PFSK-1 (cell line): ENCODE data around the gene FKBP5.

ENCODE experiments used
- POLR2AphosphoS5 ChIP-seq: IDR thresholded peaks from 2 replicates; pipeline ENCODE4 v1.6.1; 2012; ENCODE audit warnings: low read depth, mild to moderate bottlenecking, control low read depth, low read length, moderate library complexity
- SIN3A ChIP-seq: IDR thresholded peaks from 2 replicates; pipeline ENCODE4 v1.6.1; 2012; ENCODE audit warnings: mild to moderate bottlenecking, low read length, moderate library complexity, borderline replicate concordance; ENCODE audit not compliant: insufficient read depth
- TF ChIP-seq, protein P1 (sequence below), 2 experiments: IDR thresholded peaks; 2 replicates each; pipeline versions ENCODE4 v1.6.1 to v1.8.0; 2011 to 2012; ENCODE audit warnings: low read depth in 2 of 2, low read length in 2 of 2, control low read depth in 1 of 2, inconsistent platforms in 1 of 2, mild to moderate bottlenecking in 1 of 2, moderate library complexity in 1 of 2; ENCODE audit not compliant: insufficient read depth in 1 of 2

DNA sequence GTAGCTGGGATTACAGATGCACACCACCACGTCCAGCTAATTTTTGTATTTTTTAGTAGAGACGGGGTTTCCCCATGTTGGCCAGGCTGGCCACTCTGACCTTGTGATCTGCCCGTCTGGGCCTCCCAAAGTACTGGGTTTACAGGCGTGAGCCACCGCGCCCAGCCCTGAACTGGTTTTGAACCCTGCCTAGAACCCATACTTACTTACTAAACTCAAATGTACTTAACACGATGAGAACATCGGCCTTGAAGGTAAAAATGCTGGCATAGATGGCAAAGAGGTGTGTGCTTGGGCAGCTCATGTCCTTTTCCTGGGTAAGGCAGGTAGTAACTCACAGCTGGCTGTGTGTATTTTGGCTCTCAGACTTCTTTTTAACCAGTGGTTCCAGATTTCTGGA lies 44.9 kb upstream of the FKBP5 start:
- TF ChIP-seq POLR2AphosphoS5 (no peak), SIN3A (no peak)
- TF ChIP-seq, protein P1, sequence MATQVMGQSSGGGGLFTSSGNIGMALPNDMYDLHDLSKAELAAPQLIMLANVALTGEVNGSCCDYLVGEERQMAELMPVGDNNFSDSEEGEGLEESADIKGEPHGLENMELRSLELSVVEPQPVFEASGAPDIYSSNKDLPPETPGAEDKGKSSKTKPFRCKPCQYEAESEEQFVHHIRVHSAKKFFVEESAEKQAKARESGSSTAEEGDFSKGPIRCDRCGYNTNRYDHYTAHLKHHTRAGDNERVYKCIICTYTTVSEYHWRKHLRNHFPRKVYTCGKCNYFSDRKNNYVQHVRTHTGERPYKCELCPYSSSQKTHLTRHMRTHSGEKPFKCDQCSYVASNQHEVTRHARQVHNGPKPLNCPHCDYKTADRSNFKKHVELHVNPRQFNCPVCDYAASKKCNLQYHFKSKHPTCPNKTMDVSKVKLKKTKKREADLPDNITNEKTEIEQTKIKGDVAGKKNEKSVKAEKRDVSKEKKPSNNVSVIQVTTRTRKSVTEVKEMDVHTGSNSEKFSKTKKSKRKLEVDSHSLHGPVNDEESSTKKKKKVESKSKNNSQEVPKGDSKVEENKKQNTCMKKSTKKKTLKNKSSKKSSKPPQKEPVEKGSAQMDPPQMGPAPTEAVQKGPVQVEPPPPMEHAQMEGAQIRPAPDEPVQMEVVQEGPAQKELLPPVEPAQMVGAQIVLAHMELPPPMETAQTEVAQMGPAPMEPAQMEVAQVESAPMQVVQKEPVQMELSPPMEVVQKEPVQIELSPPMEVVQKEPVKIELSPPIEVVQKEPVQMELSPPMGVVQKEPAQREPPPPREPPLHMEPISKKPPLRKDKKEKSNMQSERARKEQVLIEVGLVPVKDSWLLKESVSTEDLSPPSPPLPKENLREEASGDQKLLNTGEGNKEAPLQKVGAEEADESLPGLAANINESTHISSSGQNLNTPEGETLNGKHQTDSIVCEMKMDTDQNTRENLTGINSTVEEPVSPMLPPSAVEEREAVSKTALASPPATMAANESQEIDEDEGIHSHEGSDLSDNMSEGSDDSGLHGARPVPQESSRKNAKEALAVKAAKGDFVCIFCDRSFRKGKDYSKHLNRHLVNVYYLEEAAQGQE (IDR thresholded peaks at IDR 0.05; ENCODE audit: insufficient read depth in 1 of 2, low read depth in 2 of 2, low read length in 2 of 2) = no peak
